HTR-8/SVneo (cell line): ENCODE measurements around the gene SPATA6.
"Not testable (repeated sequence)": the region's sequence is repeated elsewhere in the genome, so short reads cannot be mapped to it uniquely, and the experiment has no call there.

Experiments used
- DNase-seq: peaks from one replicate; pipeline ENCODE4 v3.0.0; 2011; ENCODE audit warnings: low spot score, mixed read lengths; ENCODE audit not compliant: insufficient read length
- FAIRE-seq: peaks from 2 replicates; lab custom pipeline; 2011; peaks lifted over from hg19 to GRCh38; lab: Jason Lieb, UNC

SPATA6 gene

GRCh38 chr1:48374785-48375184 is 97.2 kb downstream of the SPATA6 start:
- FAIRE-seq (no peak), DNase-seq (no peak)

DNA sequence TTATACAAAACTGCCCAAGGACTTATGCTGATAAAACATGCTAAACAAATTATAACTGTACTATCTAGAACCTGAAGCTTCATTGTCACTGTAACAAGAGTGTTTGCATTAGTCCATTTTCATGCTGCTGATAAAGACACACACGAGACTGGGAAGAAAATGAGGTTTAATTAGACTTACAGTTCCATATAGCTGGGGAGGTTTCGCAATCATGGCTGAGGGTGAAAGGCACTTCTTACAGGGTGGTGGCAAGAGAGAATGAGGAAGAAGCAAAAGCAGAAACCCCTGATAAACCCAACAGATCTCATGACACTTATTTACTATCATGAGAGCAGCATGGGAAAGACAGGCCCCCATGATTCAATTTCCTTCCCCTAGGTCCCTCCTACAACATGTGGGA is 100.4 kb downstream of the SPATA6 start:
- FAIRE-seq (no peak), DNase-seq (no peak)

DNA sequence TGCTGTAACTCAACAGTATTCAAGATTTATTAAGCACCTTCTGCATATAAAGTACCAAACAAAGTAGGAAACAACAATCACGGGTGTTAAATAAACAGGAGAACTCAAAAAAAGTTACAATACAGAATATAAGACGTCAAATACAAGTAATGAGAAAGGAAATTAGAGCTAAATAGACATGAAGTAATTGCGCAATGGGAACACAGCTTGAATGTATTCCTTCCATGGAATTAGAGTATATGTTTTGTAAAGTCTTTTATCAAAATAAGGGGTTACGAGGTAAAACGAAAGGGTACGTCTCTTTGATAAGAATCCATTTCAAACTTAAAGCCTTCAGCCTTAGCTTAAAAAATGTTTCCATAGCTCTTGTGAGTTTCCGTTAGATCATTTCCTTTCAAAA is 109.1 kb downstream of the SPATA6 start:
- FAIRE-seq, result no peak
- no peak for DNase-seq

- DNase-seq, result no peak
- no peak for FAIRE-seq
Observed at GRCh38 chr1:48356901-48357300, 115.1 kb downstream of the SPATA6 start.

DNA sequence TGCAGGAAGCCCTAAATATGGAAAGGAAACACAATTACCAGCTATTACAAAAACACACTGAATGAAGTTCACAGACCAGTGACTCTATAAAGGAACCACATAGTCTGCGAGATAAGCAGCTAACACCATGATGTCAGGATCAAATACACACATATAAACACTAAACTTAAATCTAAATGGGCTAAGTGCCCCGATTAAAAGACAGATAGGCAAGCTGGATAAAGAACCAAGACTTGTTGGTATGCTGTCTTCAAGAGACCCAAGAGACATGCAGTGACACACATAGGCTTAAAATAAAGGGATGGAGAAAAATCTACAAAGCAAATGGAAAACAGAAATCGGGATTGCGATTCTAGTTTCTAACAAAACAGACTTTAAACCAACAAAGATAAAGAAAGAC is 127.6 kb downstream of the SPATA6 start:
- FAIRE-seq, result no peak
- no peak for DNase-seq

- FAIRE-seq (no peak), DNase-seq (no peak)
Observed at GRCh38 chr1:48341221-48341620, 130.8 kb downstream of the SPATA6 start.

GRCh38 chr1:48338257-48338656 is 133.7 kb downstream of the SPATA6 start:
- no peak for FAIRE-seq
- no peak for DNase-seq

DNA sequence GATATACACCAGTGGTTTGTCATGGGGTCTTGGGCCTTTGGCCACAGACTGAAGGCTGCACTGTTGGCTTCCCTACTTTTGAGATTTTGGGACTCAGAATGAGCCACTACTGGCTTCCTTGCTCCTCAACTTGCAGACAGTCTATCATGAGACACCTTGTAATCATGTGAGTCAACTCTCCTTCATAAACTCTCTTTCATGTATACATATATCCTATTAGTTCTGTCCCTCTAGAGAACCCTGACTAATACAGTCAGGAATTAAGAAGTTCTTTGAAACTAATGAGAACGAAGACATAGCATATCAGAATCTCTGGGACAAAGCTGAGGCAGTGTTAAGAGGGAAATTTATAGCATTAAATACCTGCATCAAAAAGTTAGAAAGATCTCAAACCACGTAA is 138.7 kb downstream of the SPATA6 start:
- DNase-seq, result no peak
- FAIRE-seq, result no peak

- no peak for FAIRE-seq
Observed at GRCh38 chr1:48332115-48332514, 139.9 kb downstream of the SPATA6 start.

GRCh38 chr1:48329905-48330304 is 142.1 kb downstream of the SPATA6 start:
- FAIRE-seq, result no peak
- no peak for DNase-seq

More at GRCh38 chr1:48332115-48332514, 139.9 kb downstream of the SPATA6 start:
- no peak for DNase-seq

DNA sequence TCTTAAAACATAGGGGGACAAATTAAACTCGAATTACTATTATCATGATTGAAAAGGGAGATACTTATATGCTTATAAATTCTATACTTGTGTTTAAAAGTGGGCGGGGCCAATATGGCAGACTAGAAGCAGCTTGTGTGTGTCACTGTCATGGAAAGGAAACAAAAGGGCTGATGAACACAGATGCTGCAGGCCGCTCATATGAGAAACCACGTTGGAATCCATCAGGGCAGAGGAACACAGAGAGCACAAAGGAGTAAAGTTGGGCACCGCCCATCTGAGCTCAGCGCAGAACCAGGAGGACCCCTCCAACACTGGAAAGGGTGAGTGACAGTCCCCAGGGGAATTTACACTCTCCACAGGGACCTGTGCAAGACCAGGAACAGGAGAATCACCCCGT is 142.5 kb downstream of the SPATA6 start:
- DNase-seq (no peak), FAIRE-seq (no peak)

DNA sequence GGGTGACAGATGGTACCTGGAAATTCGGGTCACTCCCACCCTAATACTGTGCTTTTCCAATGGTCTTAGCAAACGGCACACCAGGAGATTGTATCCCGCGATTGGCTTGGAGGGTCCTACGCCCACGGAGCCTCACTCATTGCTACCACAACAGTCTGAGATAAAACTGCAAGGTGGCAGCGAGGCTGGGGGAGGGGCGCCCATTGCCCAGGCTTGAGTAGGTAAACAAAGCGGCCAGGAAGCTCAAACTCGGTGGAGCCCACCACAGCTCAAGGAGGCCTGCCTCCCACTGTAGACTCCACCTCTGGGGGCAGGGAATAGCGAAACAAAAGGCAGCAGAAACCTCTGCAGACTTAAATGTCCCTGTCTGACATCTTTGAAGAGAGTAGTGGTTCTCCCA is 160.2 kb downstream of the SPATA6 start:
- FAIRE-seq, DNase-seq: not testable (repeated sequence)

DNA sequence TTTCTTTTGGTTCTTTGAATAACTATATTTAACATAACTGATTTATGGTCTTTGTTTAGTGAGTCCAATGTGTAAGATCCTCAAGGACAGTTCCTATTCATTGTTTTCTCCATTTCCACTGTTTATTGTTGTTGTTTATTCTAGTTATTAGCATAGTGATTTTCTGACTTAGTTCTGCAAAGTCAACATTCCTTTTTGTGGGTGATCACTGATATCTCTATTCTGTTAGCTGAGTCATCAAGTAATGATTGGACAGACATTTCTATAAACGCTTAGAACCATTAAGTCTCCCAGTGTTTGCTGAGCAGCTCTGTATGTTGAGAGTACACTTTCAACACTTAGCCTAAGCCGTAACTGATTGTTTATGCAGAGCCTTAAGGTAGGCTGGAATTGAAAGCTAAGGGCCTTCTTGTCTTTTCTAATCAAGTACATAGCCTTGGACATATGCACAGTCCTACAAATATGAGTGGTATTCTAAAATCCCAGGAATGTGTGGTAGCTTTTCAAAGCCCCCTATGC is 162.4 kb downstream of the SPATA6 start:
- FAIRE-seq (no peak), DNase-seq (no peak)

DNA sequence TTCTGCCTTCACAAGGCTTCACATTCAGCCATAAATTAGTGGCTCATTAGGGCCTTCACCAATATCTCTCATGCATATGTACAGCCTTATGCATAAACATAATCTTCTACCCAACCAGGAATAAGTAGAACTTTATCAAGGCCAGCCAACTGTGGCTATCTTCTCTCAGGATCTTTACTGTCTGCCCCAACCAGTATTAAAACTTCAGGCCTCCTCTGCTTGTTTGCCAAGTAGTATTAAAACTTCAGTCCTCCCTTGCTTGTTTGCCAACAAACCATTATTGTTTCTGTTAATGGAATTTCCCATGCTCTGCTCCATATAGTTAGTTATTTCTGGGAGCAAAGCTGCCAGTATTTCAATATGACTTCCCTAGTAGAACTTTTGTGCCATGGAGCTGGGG is 169.4 kb downstream of the SPATA6 start:
- DNase-seq (no peak), FAIRE-seq (no peak)

DNA sequence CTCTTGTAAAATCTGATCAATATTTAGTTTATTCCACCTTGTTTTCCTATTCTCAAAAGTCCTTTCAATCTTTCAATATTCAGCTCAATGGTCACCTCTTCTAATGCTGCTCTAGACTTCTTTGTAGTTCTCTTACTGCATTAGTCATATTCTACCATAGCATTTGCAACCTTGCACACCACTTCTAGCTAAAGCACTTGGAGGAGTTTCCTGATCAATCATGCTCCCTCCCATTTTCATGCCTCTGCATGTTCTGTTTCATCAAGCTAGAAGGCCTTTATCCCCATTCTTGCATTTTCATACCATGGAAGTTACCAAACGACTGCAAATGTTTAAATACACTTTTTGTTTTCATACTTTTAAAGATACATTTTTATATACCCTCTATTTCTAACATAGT is 177.3 kb downstream of the SPATA6 start:
- FAIRE-seq, result no peak
- DNase-seq, result no peak

DNA sequence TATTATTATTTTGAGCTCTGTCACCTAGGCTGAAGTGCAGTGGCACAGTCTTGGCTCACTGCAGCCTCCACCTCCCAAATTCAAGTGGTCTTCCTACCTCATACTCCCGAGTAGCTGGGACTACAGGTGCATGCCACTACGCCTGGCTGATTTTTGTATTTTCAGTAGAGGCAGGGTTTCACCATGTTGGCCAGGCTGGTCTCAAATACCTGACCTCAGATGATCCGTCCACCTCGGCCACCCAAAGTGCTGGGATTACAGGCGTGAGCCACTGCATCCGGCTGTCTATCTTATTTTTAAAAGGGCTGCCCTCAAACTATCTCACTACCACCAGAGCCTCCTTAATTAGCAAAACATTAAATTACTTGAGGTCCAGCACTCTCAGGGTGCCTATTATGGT is 177.9 kb downstream of the SPATA6 start:
- not testable (repeated sequence) for DNase-seq, FAIRE-seq

- DNase-seq (no peak), FAIRE-seq (no peak)
Observed at GRCh38 chr1:48292706-48293105, 179.3 kb downstream of the SPATA6 start.

DNA sequence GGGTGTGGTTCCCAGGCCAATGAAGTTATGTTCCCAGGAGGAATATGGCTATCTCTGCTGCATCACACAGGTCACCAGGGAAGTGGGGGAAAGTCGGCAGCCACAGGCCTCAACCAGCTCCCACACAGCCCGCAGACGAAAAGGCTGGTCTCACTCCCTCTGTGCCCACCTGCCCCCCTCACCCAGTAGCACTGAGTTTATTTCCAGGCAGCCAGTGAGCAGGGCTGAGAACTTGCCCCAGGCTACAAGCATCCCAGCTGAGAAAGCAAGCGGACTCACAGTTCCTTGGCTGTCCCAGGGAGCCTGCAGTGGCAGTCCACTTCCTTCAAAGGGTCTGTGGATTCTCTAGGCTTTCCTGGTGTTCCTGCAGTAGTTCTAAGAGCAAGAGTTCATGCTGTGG is 180.6 kb downstream of the SPATA6 start:
- FAIRE-seq (no peak), DNase-seq (no peak)

DNA sequence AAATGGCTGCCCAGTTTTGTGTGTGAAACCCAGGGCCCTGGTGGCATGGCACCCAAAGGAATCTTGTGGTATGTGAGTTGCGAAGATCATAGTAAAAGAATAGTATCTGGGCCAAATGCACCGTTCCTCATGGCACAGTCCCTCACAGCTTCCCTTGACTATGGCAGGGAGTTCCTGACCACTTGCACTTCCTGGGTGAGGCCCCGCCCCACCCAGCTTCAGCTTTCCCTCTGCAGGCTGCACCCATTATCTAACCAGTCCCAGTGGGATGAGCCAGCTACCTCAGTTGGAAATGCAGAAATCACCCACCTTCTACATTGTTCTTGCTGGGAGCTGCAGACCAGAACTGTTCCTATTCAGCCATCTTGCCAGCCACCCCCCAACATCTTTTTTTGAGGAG is 186.5 kb downstream of the SPATA6 start:
- no peak for DNase-seq
- no peak for FAIRE-seq

- not testable (repeated sequence) for FAIRE-seq, DNase-seq
Observed at GRCh38 chr1:48284696-48285420, 187.1 kb downstream of the SPATA6 start.

- DNase-seq, FAIRE-seq: not testable (repeated sequence)
Observed at GRCh38 chr1:48282329-48282728, 189.7 kb downstream of the SPATA6 start.

DNA sequence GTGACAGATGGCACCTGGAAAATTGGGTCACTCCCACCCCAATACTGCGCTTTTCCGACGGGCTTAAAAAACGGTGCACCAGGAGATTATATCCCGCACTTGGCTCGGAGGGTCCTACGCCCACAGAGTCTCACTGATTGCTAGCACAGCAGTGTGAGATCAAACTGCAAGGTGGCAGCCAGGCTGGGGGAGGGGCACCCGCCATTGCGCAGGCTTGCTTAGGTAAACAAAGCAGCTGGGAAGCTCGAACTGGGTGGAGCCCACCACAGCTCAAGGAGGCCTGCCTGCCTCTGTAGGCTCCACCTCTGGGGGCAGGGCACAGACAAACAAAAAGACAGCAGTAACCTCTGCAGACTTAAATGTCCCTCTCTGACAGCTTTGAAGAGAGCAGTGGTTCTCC is 194.6 kb downstream of the SPATA6 start:
- FAIRE-seq, result not testable (repeated sequence)

More for the DNA sequence above, 194.6 kb downstream of the SPATA6 start:
- DNase-seq, result not testable (repeated sequence)
